ENCODE measurements around the gene ITPR3. TPM values are rescaled to one million over a fixed set of nuclear protein-coding genes. Genes with fewer than 3 reads are reported as not detected.

The ITPR3 gene
- total and polyA plus RNA-seq, 2 of the 13 experiments (the other 11 are each of a cell fraction or from before 2014, with no cell fraction given): 3.8 to 21.4 TPM

- no peak for TF ChIP-seq ZNF646 (CRISPR knock-in tag; IDR thresholded peaks at IDR 0.05)
- TF ChIP-seq SAP130 (CRISPR knock-in tag; IDR thresholded peaks at IDR 0.05; ENCODE audit: low read depth): peak; percentile 28; the same call in 1 of the 2 replicates
These were observed 11.6 kb upstream of the ITPR3 start (continued) for GRCh38 chr6:33609528-33609927.

GRCh38 chr6:33610067-33610466 lies 11.1 kb upstream of the ITPR3 start:
- Histone ChIP-seq H3K9me3 (ENCODE audit: low read length) (no peaks in the 10 kb centered on the region), H3K4me2 (ENCODE audit: low read depth, low read length) (peak overlapping the region; percentile 77), H3K9ac (ENCODE audit: insufficient read depth, low read depth, low read length) (peak overlapping the region; percentile 35), H3K27me3 (ENCODE audit: control insufficient read depth in 1 of 2, insufficient read depth in 2 of 2, low read length in 2 of 2) (no peaks in the 10 kb centered on the region; a peak in 1 of 5 replicates), H3K36me3 (replicated peaks in 1 of 2; ENCODE audit: control insufficient read depth in 1 of 2, insufficient read depth in 2 of 2, low read length in 2 of 2) (no peaks in the 10 kb centered on the region), H3K27ac (ENCODE audit: extremely low read length, insufficient read depth, low read length) (no peak overlapping the region), H3K79me2 (ENCODE audit: insufficient read depth, low read length) (no peaks in the 10 kb centered on the region), H4K20me1 (ENCODE audit: insufficient read depth, low read length) (no peaks in the 10 kb centered on the region), H2AFZ (ENCODE audit: low read length) (no peak overlapping the region), H3K4me1 (ENCODE audit: insufficient read depth, low read length) (peaks cover 81% of the 10 kb centered on the region), H3K4me3 (replicated peaks in 1 of 3; ENCODE audit: insufficient read depth in 1 of 3, low read depth in 2 of 3, low read length in 3 of 3) (peak overlapping the region in 1 of 3 experiments; percentile 59; a peak in 2 of 6 replicates)
- POLR2A ChIA-PET: interaction anchor here (0.9 to 5.3 kb wide), 4 partner anchors 10 to 101 kb away, joined by 5 to 37 read pairs (median 11); partner anchors contain the start of gene UQCC2
- intact Hi-C loops (cut with micrococcal nuclease; ENCODE audit: unreplicated experiment) (loop anchor here (1.0 kb wide), 1 partner anchor 23 kb away; no protein-coding TSS in a partner anchor), in situ Hi-C loops (cut with HindIII; ENCODE audit: extremely low pct_ligation_motif_present, low pct_unique_long_range_greater_than_20kb) (no loop called here)
- BruUV-seq (replicated peaks): no TSS peak
- ATAC-seq (no peak), DNase-seq (ENCODE audit: low spot score) (no peak), FAIRE-seq (no peak)
- 22% methylated on average over 4 of the region's 4 CpGs for WGBS (ENCODE audit: low lambda C conversion rate)
- CTCF ChIA-PET (ENCODE audit: low intra/inter-chr PET ratio, low total read pairs): no interaction called here
- TF ChIP-seq ARID4A (CRISPR knock-in tag; IDR thresholded peaks at IDR 0.05; ENCODE audit: borderline replicate concordance) (0 out of 2 replicates have a peak, but pooled peaks have one; percentile 2), CBX5 (CRISPR knock-in tag; IDR thresholded peaks at IDR 0.05; ENCODE audit: borderline replicate concordance) (peak; percentile 3; the same call in 1 of the 2 replicates), ZNF281 (CRISPR knock-in tag; IDR thresholded peaks at IDR 0.05; ENCODE audit: borderline replicate concordance) (no peak), BORCS8-MEF2B (CRISPR knock-in tag; IDR thresholded peaks at IDR 0.05) (peak; percentile 16; the same call in 1 of the 2 replicates), HDAC6 (IDR thresholded peaks at IDR 0.05; ENCODE audit: low read depth, low read length) (no peak)

Data from HepG2 (cell line).